Neuronal stem cell (in vitro differentiated cells): ENCODE measurements around the gene NXPE4.

ENCODE experiments used
- DNase-seq: peaks from one replicate; pipeline ENCODE4 v3.0.0-alpha.2; 2013; ENCODE audit warnings: low spot score
- H2AFZ ChIP-seq: one replicate; pipeline ENCODE4 v1.6.1; 2013; ENCODE audit warnings: mild to moderate bottlenecking, low read length, inconsistent platforms
- H2AK5ac ChIP-seq: 2 replicates; pipeline ENCODE4 v1.6.1; 2013; ENCODE audit warnings: low read depth, mild to moderate bottlenecking, inconsistent platforms, low read length, moderate library complexity, mixed read lengths
- H2BK120ac ChIP-seq: 2 replicates; pipeline ENCODE4 v1.6.1; 2013; ENCODE audit warnings: low read depth, mild to moderate bottlenecking, inconsistent platforms, low read length, moderate library complexity, mixed read lengths
- H2BK12ac ChIP-seq: one replicate; pipeline ENCODE4 v1.6.1; 2013; ENCODE audit warnings: low read length, inconsistent platforms
- H2BK15ac ChIP-seq: 2 replicates; pipeline ENCODE4 v1.6.1; 2013; ENCODE audit warnings: mild to moderate bottlenecking, low read length, inconsistent platforms, mixed read lengths
- H2BK5ac ChIP-seq: one replicate; pipeline ENCODE4 v1.6.1; 2013; ENCODE audit warnings: inconsistent platforms, mild to moderate bottlenecking, low read length, moderate library complexity
- H3K14ac ChIP-seq: one replicate; pipeline ENCODE4 v1.6.1; 2013; ENCODE audit warnings: low read length, inconsistent platforms
- H3K18ac ChIP-seq: 2 replicates; pipeline ENCODE4 v1.6.1; 2013; ENCODE audit warnings: low read length, inconsistent platforms
- H3K23ac ChIP-seq: 2 replicates; pipeline ENCODE4 v1.6.1; 2013; ENCODE audit warnings: low read depth, mild to moderate bottlenecking, mixed read lengths, low read length, inconsistent platforms; ENCODE audit not compliant: poor library complexity
- H3K27ac ChIP-seq: replicated peaks from 3 replicates; pipeline ENCODE4 v1.5.1; 2013; ENCODE audit warnings: low read length, inconsistent platforms
- H3K27me3 ChIP-seq, 3 experiments: 2 replicates each; pipeline ENCODE4 v1.6.1; 2013; ENCODE audit warnings: low read length in 3 of 3, mild to moderate bottlenecking in 2 of 3, inconsistent platforms in 1 of 3, low read depth in 1 of 3, mixed read lengths in 1 of 3, moderate library complexity in 1 of 3; ENCODE audit not compliant: control insufficient read depth in 3 of 3, insufficient read depth in 3 of 3
- H3K36me3 ChIP-seq, 2 donors: replicated peaks in 1 of 2; 2 replicates each; pipeline ENCODE4 v1.6.1; 2013; ENCODE audit warnings: low read length in 2 of 2; ENCODE audit not compliant: control insufficient read depth in 2 of 2, insufficient read depth in 2 of 2
- H3K4ac ChIP-seq: 2 replicates; pipeline ENCODE4 v1.6.1; 2013; ENCODE audit warnings: inconsistent platforms, mild to moderate bottlenecking, low read length, moderate library complexity
- H3K4me1 ChIP-seq, 2 donors: 1 replicate in 1 of 2; 2 replicates in 1 of 2; pipeline ENCODE4 v1.6.1; 2013; ENCODE audit warnings: low read length in 2 of 2, low read depth in 1 of 2; ENCODE audit not compliant: control insufficient read depth in 2 of 2, insufficient read depth in 1 of 2
- H3K4me2 ChIP-seq: one replicate; pipeline ENCODE4 v1.6.1; 2013; ENCODE audit warnings: mild to moderate bottlenecking, low read length, inconsistent platforms; ENCODE audit not compliant: insufficient read depth, poor library complexity, severe bottlenecking
- H3K4me3 ChIP-seq, 2 donors: 2 replicates each; pipeline ENCODE4 v1.5.1; 2013; ENCODE audit warnings: low read length in 2 of 2, mild to moderate bottlenecking in 2 of 2, inconsistent platforms in 1 of 2, moderate library complexity in 1 of 2
- H3K79me1 ChIP-seq: one replicate; pipeline ENCODE4 v1.6.1; 2013; ENCODE audit warnings: low read depth, mild to moderate bottlenecking, inconsistent platforms, low read length, moderate library complexity
- H3K9ac ChIP-seq: one replicate; pipeline ENCODE4 v1.6.1; 2013; ENCODE audit warnings: mild to moderate bottlenecking, low read depth, low read length, inconsistent platforms; ENCODE audit not compliant: poor library complexity
- H3K9me3 ChIP-seq, 2 donors: replicated peaks in 1 of 2; 2 replicates each; pipeline versions ENCODE3 to v1.6.1; 2013; ENCODE audit warnings: low read length in 2 of 2, mild to moderate bottlenecking in 2 of 2, inconsistent platforms in 1 of 2, low read depth in 1 of 2, mixed read lengths in 1 of 2, moderate library complexity in 1 of 2; ENCODE audit not compliant: control insufficient read depth in 2 of 2, insufficient read depth in 1 of 2
- H4K8ac ChIP-seq: one replicate; pipeline ENCODE4 v1.6.1; 2013; ENCODE audit warnings: low read depth, mild to moderate bottlenecking, inconsistent platforms, low read length, moderate library complexity
- H4K91ac ChIP-seq: one replicate; pipeline ENCODE4 v1.6.1; 2013; ENCODE audit warnings: low read length, low read depth, mild to moderate bottlenecking, inconsistent platforms; ENCODE audit not compliant: poor library complexity
- WGBS, 2 donors: extraction: QIAGEN DNeasy Blood & Tissue Kit; methylation state at CpG; one replicate each; pipeline ENCODE4 v1.1.7; 2013; ENCODE audit warnings: missing lambda C conversion rate in 2 of 2, mixed read lengths in 1 of 2; ENCODE audit not compliant: insufficient read length in 2 of 2, insufficient replicate concordance in 1 of 2; ENCODE audit errors: extremely low coverage in 2 of 2; 5-methylcytosine and 5-hydroxymethylcytosine counted together

Gene NXPE4

GRCh38 chr11:114621072-114621471, 25.5 kb upstream of the NXPE4 start:
- H2AK5ac ChIP-seq = no peak overlapping the region
- H3K4me2 ChIP-seq = no peak overlapping the region
- no peaks in the 10 kb centered on the region for H3K79me1 ChIP-seq
- no CpG with 5 or more reads among the region's 8 CpGs for WGBS, 2 donors
- H2BK15ac ChIP-seq = no peak overlapping the region
- peaks cover 26 to 40% of the 10 kb centered on the region in 2 donors for H3K9me3 ChIP-seq
- no peak overlapping the region for H2BK120ac ChIP-seq
- H3K4ac ChIP-seq = no peak overlapping the region
- no peaks in the 10 kb centered on the region for H3K4me1 ChIP-seq
- H3K14ac ChIP-seq = no peak overlapping the region
- H2AFZ ChIP-seq = no peak overlapping the region
- H3K27me3 ChIP-seq = no peaks in the 10 kb centered on the region
- H2BK5ac ChIP-seq = no peak overlapping the region
- H3K4me3 ChIP-seq = no peak overlapping the region
- H3K9ac ChIP-seq = no peak overlapping the region
- H3K23ac ChIP-seq = no peak overlapping the region
- DNase-seq = no peak
- no peaks in the 10 kb centered on the region for H3K36me3 ChIP-seq
- no peak overlapping the region for H3K27ac ChIP-seq
- H4K91ac ChIP-seq = no peak overlapping the region
- H3K18ac ChIP-seq = no peak overlapping the region
- H4K8ac ChIP-seq = no peak overlapping the region
- H2BK12ac ChIP-seq = no peak overlapping the region

- H3K9me3 ChIP-seq = peaks cover 26 to 46% of the 10 kb centered on the region in 2 donors
- no peak overlapping the region for H2BK15ac ChIP-seq
- H3K14ac ChIP-seq = no peak overlapping the region
- H4K91ac ChIP-seq = no peak overlapping the region
- H2BK12ac ChIP-seq = no peak overlapping the region
- no peak for DNase-seq
- no peak overlapping the region for H3K4ac ChIP-seq
- no peak overlapping the region for H2BK5ac ChIP-seq
- H3K27ac ChIP-seq = no peak overlapping the region
- H3K4me2 ChIP-seq = no peak overlapping the region
- no peak overlapping the region for H2AFZ ChIP-seq
- H3K27me3 ChIP-seq = no peaks in the 10 kb centered on the region
- no peak overlapping the region for H2AK5ac ChIP-seq
- H3K79me1 ChIP-seq = no peaks in the 10 kb centered on the region
- H2BK120ac ChIP-seq = no peak overlapping the region
- H3K36me3 ChIP-seq = no peaks in the 10 kb centered on the region
- H3K9ac ChIP-seq = no peak overlapping the region
- H3K4me3 ChIP-seq = no peak overlapping the region
- no peaks in the 10 kb centered on the region for H3K4me1 ChIP-seq
- H3K23ac ChIP-seq = no peak overlapping the region
- no peak overlapping the region for H4K8ac ChIP-seq
- WGBS, 2 donors = no CpG with 5 or more reads among the region's 10 CpGs
- H3K18ac ChIP-seq = no peak overlapping the region
Measured at GRCh38 chr11:114619659-114620173, 24.1 kb upstream of the NXPE4 start.

DNA sequence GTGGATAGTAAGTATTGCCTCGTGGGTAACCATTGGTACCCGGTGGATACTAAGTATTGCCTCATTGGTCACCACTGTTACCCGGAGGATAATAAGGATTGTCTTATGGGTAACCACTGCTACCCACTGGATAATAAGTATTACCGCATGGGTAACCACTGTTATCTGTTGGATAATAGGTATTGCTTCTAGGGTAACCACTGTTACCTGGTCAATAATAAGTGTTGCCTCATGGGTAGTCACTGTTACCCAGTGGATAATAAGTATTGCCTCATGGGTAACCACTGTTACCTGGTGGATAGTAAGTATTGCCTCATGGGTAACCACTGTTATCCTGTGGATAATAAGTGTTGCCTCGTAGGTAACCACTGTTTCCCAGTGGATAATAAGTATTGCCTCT, 22.6 kb upstream of the NXPE4 start:
- H3K18ac ChIP-seq = no peak overlapping the region
- no peak overlapping the region for H2AFZ ChIP-seq
- no peak overlapping the region for H4K8ac ChIP-seq
- no peak overlapping the region for H2BK120ac ChIP-seq
- no peak overlapping the region for H3K9ac ChIP-seq
- peak overlapping the region in 1 of 2 donors; percentile 9 for H3K4me3 ChIP-seq
- H2BK12ac ChIP-seq = no peak overlapping the region
- H3K14ac ChIP-seq = no peak overlapping the region
- H3K23ac ChIP-seq = no peak overlapping the region
- H2AK5ac ChIP-seq = no peak overlapping the region
- no peaks in the 10 kb centered on the region for H3K27me3 ChIP-seq
- no peak overlapping the region for H3K27ac ChIP-seq
- no peak overlapping the region for H4K91ac ChIP-seq
- DNase-seq = no peak
- H3K4me2 ChIP-seq = no peak overlapping the region
- no peak overlapping the region for H2BK15ac ChIP-seq
- no CpG with 5 or more reads among the region's 5 CpGs for WGBS, 2 donors
- no peaks in the 10 kb centered on the region for H3K79me1 ChIP-seq
- no peaks in the 10 kb centered on the region for H3K36me3 ChIP-seq
- peaks cover 28 to 44% of the 10 kb centered on the region in 2 donors for H3K9me3 ChIP-seq
- H3K4ac ChIP-seq = no peak overlapping the region
- no peak overlapping the region for H2BK5ac ChIP-seq
- H3K4me1 ChIP-seq = no peaks in the 10 kb centered on the region

- no peak overlapping the region for H2BK15ac ChIP-seq
- H3K14ac ChIP-seq = no peak overlapping the region
- no peak overlapping the region for H4K8ac ChIP-seq
- H3K18ac ChIP-seq = no peak overlapping the region
- DNase-seq = no peak
- H3K79me1 ChIP-seq = no peaks in the 10 kb centered on the region
- no CpG with 5 or more reads among the region's 29 CpGs for WGBS, 2 donors
- H3K9me3 ChIP-seq = peaks cover 25 to 43% of the 10 kb centered on the region in 2 donors
- no peak overlapping the region for H3K4me2 ChIP-seq
- H3K4me1 ChIP-seq = no peaks in the 10 kb centered on the region
- H2BK12ac ChIP-seq = no peak overlapping the region
- H3K27ac ChIP-seq = no peak overlapping the region
- no peak overlapping the region for H2AK5ac ChIP-seq
- H3K27me3 ChIP-seq = no peaks in the 10 kb centered on the region
- no peak overlapping the region for H3K9ac ChIP-seq
- no peak overlapping the region for H4K91ac ChIP-seq
- no peaks in the 10 kb centered on the region for H3K36me3 ChIP-seq
- H3K23ac ChIP-seq = no peak overlapping the region
- H2AFZ ChIP-seq = no peak overlapping the region
- H3K4me3 ChIP-seq = peak overlapping the region in 1 of 2 donors; percentile 9
- H2BK5ac ChIP-seq = no peak overlapping the region
- no peak overlapping the region for H3K4ac ChIP-seq
- H2BK120ac ChIP-seq = no peak overlapping the region
Measured at GRCh38 chr11:114617157-114618124, 21.9 kb upstream of the NXPE4 start.
